Panc1 (cell line): Measurements from ENCODE around the gene CORO2B. TPM values are rescaled to one million over a fixed set of nuclear protein-coding genes. Genes with fewer than 3 reads are reported as not detected.

ENCODE experiments used
- ATAC-seq: fragments of 200-7000 bp; cut with Tn5 transposase; 2 replicates; pipeline ENCODE4 v1.9.1; 2020; ENCODE audit warnings: mild to moderate bottlenecking, moderate library complexity
- BruUV-seq: library from RNA; stranded (reverse); fragments of 400-500 nt; replicated peaks from 2 replicates; lab custom pipeline; 2021; lab: Mats Ljungman, UMichigan
- CTCF ChIA-PET: fragments of 300-600 bp; sonication (Branson Sonifier 250); formaldehyde crosslinking; loops from one replicate; lab custom pipeline; 2022; ENCODE audit warnings: antibody characterized with exemption; lab: Charles Lee
- POLR2A ChIA-PET: fragments of 300-600 bp; sonication (Branson Sonifier 250); formaldehyde crosslinking; loops from one replicate; lab custom pipeline; 2022; ENCODE audit warnings: antibody characterized with exemption; lab: Charles Lee
- DNase-seq: peaks from one replicate; pipeline ENCODE4 v3.0.0-alpha.2; 2010; ENCODE audit warnings: low read depth, low spot score
- H3K27ac ChIP-seq: 2 replicates; pipeline ENCODE4 v1.5.1; 2011; ENCODE audit warnings: mild to moderate bottlenecking, low read length, inconsistent platforms
- H3K27me3 ChIP-seq: fragments of 200-500 bp; sonication (Bioruptor generic); 2 replicates; pipeline ENCODE4 v1.6.0; 2014; ENCODE audit warnings: low read length, inconsistent platforms; ENCODE audit not compliant: control insufficient read depth, insufficient read depth
- H3K36me3 ChIP-seq: fragments of 200-500 bp; sonication (Bioruptor generic); 2 replicates; pipeline ENCODE4 v1.5.1; 2014; ENCODE audit warnings: inconsistent platforms, mild to moderate bottlenecking, low read length, moderate library complexity; ENCODE audit not compliant: control insufficient read depth, insufficient read depth
- H3K4me1 ChIP-seq: 2 replicates; pipeline ENCODE4 v1.5.1; 2011; ENCODE audit warnings: inconsistent platforms, mild to moderate bottlenecking, low read length, moderate library complexity; ENCODE audit not compliant: control insufficient read depth, insufficient read depth
- H3K4me3 ChIP-seq, 2 experiments: 2 replicates each; pipeline ENCODE4 v1.5.1; 2011 to 2012; ENCODE audit warnings: low read depth in 2 of 2, low read length in 2 of 2, mild to moderate bottlenecking in 2 of 2, inconsistent platforms in 1 of 2, moderate library complexity in 1 of 2
- H3K9me3 ChIP-seq: fragments of 200-500 bp; sonication (Bioruptor generic); 2 replicates; pipeline ENCODE4 v1.5.1; 2014; ENCODE audit warnings: low read depth, mild to moderate bottlenecking, inconsistent platforms, low read length, moderate library complexity; ENCODE audit not compliant: control insufficient read depth, insufficient read depth
- CTCF ChIP-seq: fragments of 450-650 bp; IDR thresholded peaks from 2 replicates; pipeline ENCODE4 v1.5.1; 2017; ENCODE audit warnings: mild to moderate bottlenecking
- POLR2AphosphoS5 ChIP-seq: IDR thresholded peaks from 2 replicates; pipeline ENCODE4 v1.6.1; 2012; ENCODE audit warnings: mild to moderate bottlenecking, low read depth, low read length, moderate library complexity
- REST ChIP-seq, 2 experiments: IDR thresholded peaks; 2 replicates each; pipeline ENCODE4 v1.6.1; 2011 to 2012; ENCODE audit warnings: low read depth in 2 of 2, control low read depth in 1 of 2, low read length in 1 of 2, mild to moderate bottlenecking in 1 of 2, moderate library complexity in 1 of 2; ENCODE audit not compliant: insufficient read depth in 1 of 2
- SIN3A ChIP-seq: IDR thresholded peaks from 2 replicates; pipeline ENCODE4 v1.6.1; 2012; ENCODE audit warnings: low read depth, mild to moderate bottlenecking, low read length, moderate library complexity, borderline replicate concordance; ENCODE audit not compliant: insufficient read depth
- TCF7L2 ChIP-seq: IDR thresholded peaks from 2 replicates; pipeline ENCODE4 v1.6.1; 2011; ENCODE audit warnings: mild to moderate bottlenecking, low read depth, low read length, inconsistent platforms
- in situ Hi-C: cut with HindIII; loops from 2 replicates; pipeline ENCODE4 v1.10.0; 2016; ENCODE audit warnings: low sequenced_read_pairs, low pct_unique_long_range_greater_than_20kb
- intact Hi-C: fragments of 100-400 bp; cut with micrococcal nuclease; formaldehyde crosslinking; loops from one replicate; pipeline ENCODE4 v1.10.0; 2022; ENCODE audit not compliant: unreplicated experiment
- total RNA-seq: library from RNA; stranded (reverse); gene quantifications from one replicate; pipeline ENCODE4 v1.2.1, GENCODE V29; 2021; ENCODE audit not compliant: unreplicated experiment

CORO2B gene
- total RNA-seq, 1 experiment from 2014 or later = 0.36 TPM

DNA sequence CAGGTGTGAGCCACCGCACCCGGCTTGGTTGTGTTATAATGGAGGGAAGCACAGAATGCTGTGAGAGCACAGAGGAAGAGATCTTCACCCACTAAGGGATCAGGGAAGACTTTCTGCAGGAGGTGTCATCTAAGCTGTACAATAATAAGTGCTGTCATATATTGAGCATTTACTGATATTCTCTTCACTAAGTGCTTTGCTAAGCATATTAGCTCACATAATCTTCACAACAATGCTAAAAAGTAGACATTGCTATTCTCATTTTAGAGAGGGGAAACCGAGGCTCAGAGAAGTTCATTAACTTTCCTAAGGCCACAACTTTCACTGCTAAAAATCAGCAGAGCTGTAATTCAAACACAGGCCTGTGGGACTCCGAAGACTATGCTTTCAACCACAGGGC lies 115.3 kb downstream of the CORO2B start:
- Histone ChIP-seq H3K36me3 (no peaks in the 10 kb centered on the region), H3K27ac (no peak overlapping the region), H3K4me3 (no peak overlapping the region), H3K9me3 (no peaks in the 10 kb centered on the region), H3K27me3 (no peaks in the 10 kb centered on the region), H3K4me1 (no peaks in the 10 kb centered on the region)
- in situ Hi-C loops (no loop called here), intact Hi-C loops (no loop called here)
- POLR2A ChIA-PET = no interaction called here
- no peak for ATAC-seq
- CTCF ChIA-PET = no interaction called here
- no TSS peak for BruUV-seq
- no peak for DNase-seq
- TF ChIP-seq CTCF (no peak), TCF7L2 (no peak), SIN3A (no peak), POLR2AphosphoS5 (no peak), REST (IDR thresholded peaks at IDR 0.05; ENCODE audit: insufficient read depth in 1 of 2, low read depth in 2 of 2, low read length in 1 of 2) (no peak)

GRCh38 chr15:68695061-68695595 lies 116.3 kb downstream of the CORO2B start:
- ATAC-seq (no peak), DNase-seq (no peak)
- CTCF ChIA-PET = no interaction called here
- no peaks in the 10 kb centered on the region for H3K36me3 ChIP-seq
- in situ Hi-C loops (no loop called here), intact Hi-C loops (no loop called here)
- no peaks in the 10 kb centered on the region for H3K9me3 ChIP-seq
- H3K4me1 ChIP-seq = no peaks in the 10 kb centered on the region
- H3K4me3 ChIP-seq = no peak overlapping the region
- no TSS peak for BruUV-seq
- H3K27me3 ChIP-seq = no peaks in the 10 kb centered on the region
- TF ChIP-seq CTCF (no peak), SIN3A (no peak), POLR2AphosphoS5 (no peak), REST (IDR thresholded peaks at IDR 0.05; ENCODE audit: insufficient read depth in 1 of 2, low read depth in 2 of 2, low read length in 1 of 2) (no peak), TCF7L2 (no peak)
- POLR2A ChIA-PET = no interaction called here
- H3K27ac ChIP-seq = no peak overlapping the region
